HG03565 (cell line): ENCODE data around the gene FAM13B.
A peak's percentile ranks its signal among the peaks of the same experiment; 100 is the strongest.

Experiments
- ATAC-seq: cut with Tn5 transposase; IDR thresholded peaks from one replicate; pipeline ENCODE4 v1.9.1; 2021; ENCODE audit warnings: mild to moderate bottlenecking, moderate library complexity; ENCODE audit not compliant: unreplicated experiment

Gene FAM13B

GRCh38 chr5:137901011-137901817 is 131.7 kb downstream of the FAM13B start:
- ATAC-seq: no peak

- no peak for ATAC-seq
Observed at GRCh38 chr5:137899493-137899892, 133.4 kb downstream of the FAM13B start.

GRCh38 chr5:137896560-137896959 is 136.3 kb downstream of the FAM13B start:
- no peak for ATAC-seq

- ATAC-seq: no peak
Observed at GRCh38 chr5:137894586-137894985, 138.3 kb downstream of the FAM13B start.

GRCh38 chr5:137891849-137892248 is 141.0 kb downstream of the FAM13B start:
- no peak for ATAC-seq

- ATAC-seq: no peak
Observed at GRCh38 chr5:137890845-137891244, 142.0 kb downstream of the FAM13B start.

- peak; percentile 89 for ATAC-seq
Observed at GRCh38 chr5:137888863-137889759, 143.8 kb downstream of the FAM13B start, which contains the start of gene PKD2L2. TSS of gene PKD2L2 (plus strand) at chr5:137889457. CDS start at chr5:137889492, 35 bp downstream.

- no peak for ATAC-seq
Observed at GRCh38 chr5:137888466-137888862, 144.4 kb downstream of the FAM13B start.
